ENCODE results near the gene AAMP.

Gene AAMP

DNA sequence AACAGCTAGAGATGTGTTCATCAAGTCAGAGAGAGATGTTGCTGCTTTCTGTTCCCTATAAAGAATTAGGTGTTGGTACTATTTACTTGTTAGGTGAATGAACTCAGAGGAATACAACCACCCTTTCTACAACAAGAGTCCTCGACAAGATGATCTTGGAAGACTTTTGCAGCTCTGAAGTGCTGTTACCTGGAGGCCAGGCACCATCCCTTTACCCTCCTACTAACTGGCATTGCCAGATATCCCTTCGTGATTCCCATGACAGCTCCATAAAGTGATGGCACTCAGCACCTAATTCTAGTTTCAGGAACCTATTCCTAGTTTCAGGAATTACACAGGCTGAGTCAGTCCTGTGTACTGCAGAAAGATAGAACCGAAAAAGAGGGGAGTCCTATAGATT, 43.0 kb downstream of the AAMP start:
- H3K27ac ChIP-seq (ENCODE audit: low read depth, low read length, poor library complexity, severe bottlenecking) = no peak overlapping the region
- peaks cover 6% of the 10 kb centered on the region; the same call in 1 of the 2 replicates for H4K20me1 ChIP-seq (ENCODE audit: insufficient read depth, low read length)

DNA sequence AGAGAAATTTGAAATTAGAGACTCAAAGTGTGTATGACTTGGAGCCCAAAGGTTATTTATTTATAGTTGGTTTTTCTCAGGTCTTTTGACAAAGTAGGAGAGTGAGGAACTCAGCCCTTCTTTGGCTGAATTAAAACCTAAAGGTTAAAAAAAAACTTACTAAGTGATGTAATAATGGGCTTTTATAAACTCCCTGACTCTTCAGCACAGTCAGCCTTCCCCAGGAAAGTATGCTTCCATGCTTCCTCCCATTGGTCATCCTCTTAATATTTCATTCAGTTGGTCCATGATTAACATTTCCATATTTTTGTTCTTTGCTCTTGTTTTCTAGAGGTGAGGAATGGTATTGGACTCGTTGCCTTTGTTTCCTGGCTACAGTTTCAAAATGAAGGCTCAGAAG, 45.8 kb downstream of the AAMP start:
- no peak overlapping the region for H3K27ac ChIP-seq (ENCODE audit: low read depth, low read length, poor library complexity, severe bottlenecking)
- no peaks in the 10 kb centered on the region for H3K9me2 ChIP-seq (ENCODE audit: low read depth, low read length)
- peaks cover 42% of the 10 kb centered on the region for H3K4me1 ChIP-seq (ENCODE audit: insufficient read depth, low read length, severe bottlenecking)
- TF ChIP-seq, protein P1, sequence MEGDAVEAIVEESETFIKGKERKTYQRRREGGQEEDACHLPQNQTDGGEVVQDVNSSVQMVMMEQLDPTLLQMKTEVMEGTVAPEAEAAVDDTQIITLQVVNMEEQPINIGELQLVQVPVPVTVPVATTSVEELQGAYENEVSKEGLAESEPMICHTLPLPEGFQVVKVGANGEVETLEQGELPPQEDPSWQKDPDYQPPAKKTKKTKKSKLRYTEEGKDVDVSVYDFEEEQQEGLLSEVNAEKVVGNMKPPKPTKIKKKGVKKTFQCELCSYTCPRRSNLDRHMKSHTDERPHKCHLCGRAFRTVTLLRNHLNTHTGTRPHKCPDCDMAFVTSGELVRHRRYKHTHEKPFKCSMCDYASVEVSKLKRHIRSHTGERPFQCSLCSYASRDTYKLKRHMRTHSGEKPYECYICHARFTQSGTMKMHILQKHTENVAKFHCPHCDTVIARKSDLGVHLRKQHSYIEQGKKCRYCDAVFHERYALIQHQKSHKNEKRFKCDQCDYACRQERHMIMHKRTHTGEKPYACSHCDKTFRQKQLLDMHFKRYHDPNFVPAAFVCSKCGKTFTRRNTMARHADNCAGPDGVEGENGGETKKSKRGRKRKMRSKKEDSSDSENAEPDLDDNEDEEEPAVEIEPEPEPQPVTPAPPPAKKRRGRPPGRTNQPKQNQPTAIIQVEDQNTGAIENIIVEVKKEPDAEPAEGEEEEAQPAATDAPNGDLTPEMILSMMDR (IDR thresholded peaks at IDR 0.05; ENCODE audit: low read length) = no peak
- TF ChIP-seq EZH2 (IDR thresholded peaks at IDR 0.05; ENCODE audit: borderline replicate concordance, low read length) = no peak
- H3K79me2 ChIP-seq (ENCODE audit: insufficient read depth, low read length) = peaks cover 61% of the 10 kb centered on the region
- no peak overlapping the region for H2AFZ ChIP-seq (ENCODE audit: low read length)
- peaks cover 6% of the 10 kb centered on the region; the same call in 1 of the 2 replicates for H4K20me1 ChIP-seq (ENCODE audit: insufficient read depth, low read length)
- H3K9me3 ChIP-seq (ENCODE audit: low read length) = no peaks in the 10 kb centered on the region
- no peaks in the 10 kb centered on the region for H3K27me3 ChIP-seq (ENCODE audit: insufficient read depth, low read length)
- H3K36me3 ChIP-seq (ENCODE audit: insufficient read depth, low read length) = peaks cover 92% of the 10 kb centered on the region
- no peak overlapping the region for H3K4me3 ChIP-seq (ENCODE audit: low read depth, low read length, poor library complexity, severe bottlenecking)
- no peak overlapping the region for H3K4me2 ChIP-seq (ENCODE audit: low read length)
- no peak overlapping the region for H3K9ac ChIP-seq (ENCODE audit: low read length)
- H3F3A ChIP-seq (ENCODE audit: insufficient read depth, low read length) = no peaks in the 10 kb centered on the region

More for the DNA sequence above, 43.0 kb downstream of the AAMP start:
- no peak overlapping the region for H3K4me2 ChIP-seq (ENCODE audit: low read length)
- TF ChIP-seq, protein P1 (IDR thresholded peaks at IDR 0.05; ENCODE audit: low read length) = no peak
- no peak for TF ChIP-seq EZH2 (IDR thresholded peaks at IDR 0.05; ENCODE audit: borderline replicate concordance, low read length)
- H3K4me1 ChIP-seq (ENCODE audit: insufficient read depth, low read length, severe bottlenecking) = peaks cover 26% of the 10 kb centered on the region
- H3K9ac ChIP-seq (ENCODE audit: low read length) = no peak overlapping the region
- H3K79me2 ChIP-seq (ENCODE audit: insufficient read depth, low read length) = peaks cover 34% of the 10 kb centered on the region
- H3F3A ChIP-seq (ENCODE audit: insufficient read depth, low read length) = no peaks in the 10 kb centered on the region
- H3K4me3 ChIP-seq (ENCODE audit: low read depth, low read length, poor library complexity, severe bottlenecking) = no peak overlapping the region
- no peaks in the 10 kb centered on the region for H3K27me3 ChIP-seq (ENCODE audit: insufficient read depth, low read length)
- no peak overlapping the region for H2AFZ ChIP-seq (ENCODE audit: low read length)
- H3K9me3 ChIP-seq (ENCODE audit: low read length) = no peaks in the 10 kb centered on the region
- no peaks in the 10 kb centered on the region for H3K9me2 ChIP-seq (ENCODE audit: low read depth, low read length)
- H3K36me3 ChIP-seq (ENCODE audit: insufficient read depth, low read length) = peaks cover 96% of the 10 kb centered on the region

DNA sequence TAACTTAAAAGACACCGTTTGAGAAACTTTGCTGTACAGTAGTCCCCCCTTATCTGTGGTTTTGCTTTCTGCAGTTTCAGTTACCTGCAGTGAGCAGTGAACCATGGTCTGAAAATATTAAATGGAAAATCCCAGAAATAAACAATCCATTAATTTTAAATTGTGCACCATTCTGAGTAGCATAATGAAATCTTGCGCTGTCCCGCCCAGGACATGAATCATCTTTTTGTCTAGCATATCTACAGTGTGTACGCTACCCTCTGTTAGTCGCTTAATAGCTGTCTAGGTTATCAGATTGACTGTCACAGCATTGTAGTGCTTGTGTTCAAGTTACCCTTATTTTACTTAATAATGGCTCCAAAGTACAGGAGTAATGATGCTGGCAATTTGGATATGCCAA, 46.9 kb downstream of the AAMP start:
- peaks cover 6% of the 10 kb centered on the region; the same call in 1 of the 2 replicates for H4K20me1 ChIP-seq (ENCODE audit: insufficient read depth, low read length)
- H3K36me3 ChIP-seq (ENCODE audit: insufficient read depth, low read length) = peaks cover 81% of the 10 kb centered on the region
- H3K4me1 ChIP-seq (ENCODE audit: insufficient read depth, low read length, severe bottlenecking) = peaks cover 45% of the 10 kb centered on the region
- no peaks in the 10 kb centered on the region for H3K9me2 ChIP-seq (ENCODE audit: low read depth, low read length)
- H3K4me3 ChIP-seq (ENCODE audit: low read depth, low read length, poor library complexity, severe bottlenecking) = no peak overlapping the region
- no peaks in the 10 kb centered on the region for H3K9me3 ChIP-seq (ENCODE audit: low read length)
- no peaks in the 10 kb centered on the region for H3K27me3 ChIP-seq (ENCODE audit: insufficient read depth, low read length)
- no peaks in the 10 kb centered on the region for H3F3A ChIP-seq (ENCODE audit: insufficient read depth, low read length)
- no peak overlapping the region for H3K9ac ChIP-seq (ENCODE audit: low read length)
- H3K27ac ChIP-seq (ENCODE audit: low read depth, low read length, poor library complexity, severe bottlenecking) = no peak overlapping the region
- H2AFZ ChIP-seq (ENCODE audit: low read length) = no peak overlapping the region
- TF ChIP-seq, protein P1 (IDR thresholded peaks at IDR 0.05; ENCODE audit: low read length) = no peak
- no peak for TF ChIP-seq EZH2 (IDR thresholded peaks at IDR 0.05; ENCODE audit: borderline replicate concordance, low read length)
- H3K79me2 ChIP-seq (ENCODE audit: insufficient read depth, low read length) = peaks cover 73% of the 10 kb centered on the region
- H3K4me2 ChIP-seq (ENCODE audit: low read length) = no peak overlapping the region
